Mesenchymal stem cell (in vitro differentiated cells and primary cell): Measurements from ENCODE around the gene RAB35.

ENCODE experiments used
- DNase-seq: peaks from one replicate; pipeline ENCODE4 v3.0.0-alpha.2; 2013
- H2AFZ ChIP-seq: one replicate; pipeline ENCODE4 v1.6.1; 2013; ENCODE audit warnings: low read depth, mild to moderate bottlenecking, control low read depth, inconsistent platforms, low read length, moderate library complexity
- H2AK5ac ChIP-seq: 2 replicates; pipeline ENCODE4 v1.6.1; 2013; ENCODE audit warnings: low read length, moderate library complexity, mild to moderate bottlenecking, inconsistent platforms; ENCODE audit not compliant: severe bottlenecking
- H2BK120ac ChIP-seq: one replicate; pipeline ENCODE4 v1.6.1; 2013; ENCODE audit warnings: low read depth, mild to moderate bottlenecking, inconsistent platforms, low read length, moderate library complexity
- H2BK12ac ChIP-seq, 2 experiments: one replicate each; pipeline ENCODE4 v1.6.1; 2013; ENCODE audit warnings: inconsistent platforms in 2 of 2, low read length in 2 of 2, mild to moderate bottlenecking in 2 of 2, moderate library complexity in 2 of 2, control low read depth in 1 of 2
- H2BK15ac ChIP-seq: one replicate; pipeline ENCODE4 v1.6.1; 2013; ENCODE audit warnings: mild to moderate bottlenecking, low read depth, inconsistent platforms; ENCODE audit not compliant: poor library complexity, severe bottlenecking
- H2BK5ac ChIP-seq: 2 replicates; pipeline ENCODE4 v1.6.1; 2013; ENCODE audit warnings: low read depth, mild to moderate bottlenecking, low read length, control low read depth, inconsistent platforms; ENCODE audit not compliant: poor library complexity, severe bottlenecking
- H3K14ac ChIP-seq, 2 experiments: one replicate each; pipeline ENCODE4 v1.6.1; 2013; ENCODE audit warnings: inconsistent platforms in 2 of 2, low read length in 2 of 2, control low read depth in 1 of 2, mild to moderate bottlenecking in 1 of 2, moderate library complexity in 1 of 2
- H3K18ac ChIP-seq, 2 experiments: one replicate each; pipeline ENCODE4 v1.6.1; 2013; ENCODE audit warnings: inconsistent platforms in 2 of 2, low read length in 2 of 2, control low read depth in 1 of 2, low read depth in 1 of 2, mild to moderate bottlenecking in 1 of 2
- H3K23ac ChIP-seq, 2 experiments: one replicate each; pipeline ENCODE4 v1.6.1; 2013; ENCODE audit warnings: inconsistent platforms in 2 of 2, low read length in 2 of 2, mild to moderate bottlenecking in 2 of 2, moderate library complexity in 2 of 2, control low read depth in 1 of 2
- H3K27ac ChIP-seq: 2 replicates; pipeline ENCODE4 v1.5.1; 2013; ENCODE audit warnings: mild to moderate bottlenecking, moderate library complexity, low read length, control low read depth, inconsistent platforms; ENCODE audit not compliant: poor library complexity, severe bottlenecking
- H3K27me3 ChIP-seq, 2 experiments: 2 replicates each; pipeline versions ENCODE4 v1.6.1 to v1.7.0; 2013; ENCODE audit warnings: low read length in 2 of 2, mild to moderate bottlenecking in 2 of 2, moderate library complexity in 2 of 2, control low read depth in 1 of 2, inconsistent platforms in 1 of 2; ENCODE audit not compliant: control insufficient read depth in 1 of 2, insufficient read depth in 1 of 2
- H3K36me3 ChIP-seq, 2 experiments: 2 replicates each; pipeline versions ENCODE4 v1.6.1 to v1.7.0; 2013; ENCODE audit warnings: low read length in 2 of 2, control low read depth in 1 of 2, inconsistent platforms in 1 of 2, low read depth in 1 of 2, mild to moderate bottlenecking in 1 of 2; ENCODE audit not compliant: insufficient read depth in 2 of 2, control insufficient read depth in 1 of 2
- H3K4ac ChIP-seq, 2 experiments: one replicate each; pipeline ENCODE4 v1.6.1; 2013; ENCODE audit warnings: inconsistent platforms in 2 of 2, low read length in 2 of 2, mild to moderate bottlenecking in 2 of 2, moderate library complexity in 2 of 2, control low read depth in 1 of 2, low read depth in 1 of 2
- H3K4me1 ChIP-seq: 2 replicates; pipeline ENCODE4 v1.6.1; 2013; ENCODE audit warnings: low read depth, low read length, control low read depth; ENCODE audit not compliant: control insufficient read depth, insufficient read depth
- H3K4me2 ChIP-seq: 2 replicates; pipeline ENCODE4 v1.6.1; 2013; ENCODE audit warnings: low read length, mild to moderate bottlenecking, inconsistent platforms; ENCODE audit not compliant: poor library complexity, severe bottlenecking
- H3K4me3 ChIP-seq, 2 experiments: 2 replicates each; pipeline versions ENCODE4 v1.5.1 to v1.7.0; 2013; ENCODE audit warnings: low read length in 2 of 2, mild to moderate bottlenecking in 2 of 2, control low read depth in 1 of 2, low read depth in 1 of 2; ENCODE audit not compliant: insufficient read depth in 1 of 2
- H3K79me1 ChIP-seq: replicated peaks from 2 replicates; pipeline ENCODE4 v1.6.1; 2013; ENCODE audit warnings: mild to moderate bottlenecking, control low read depth, low read length, inconsistent platforms; ENCODE audit not compliant: poor library complexity, severe bottlenecking
- H3K9ac ChIP-seq: 2 replicates; pipeline ENCODE4 v1.7.0; 2013; ENCODE audit warnings: mild to moderate bottlenecking, low read length, moderate library complexity
- H3K9me3 ChIP-seq: 2 replicates; pipeline ENCODE4 v1.7.0; 2013; ENCODE audit warnings: mild to moderate bottlenecking, low read length; ENCODE audit not compliant: control insufficient read depth
- H4K8ac ChIP-seq: one replicate; pipeline ENCODE4 v1.6.1; 2013; ENCODE audit warnings: inconsistent platforms, mild to moderate bottlenecking, low read length, moderate library complexity
- H4K91ac ChIP-seq: one replicate; pipeline ENCODE4 v1.6.1; 2013; ENCODE audit warnings: mild to moderate bottlenecking, low read length, inconsistent platforms
- WGBS: methylation state at CpG from one replicate; pipeline ENCODE4 v1.1.7; 2013; ENCODE audit warnings: mixed read lengths; 5-methylcytosine and 5-hydroxymethylcytosine counted together

The RAB35 gene

GRCh38 chr12:120066341-120066740, 50.2 kb downstream of the RAB35 start:
- H3K4ac ChIP-seq, result no peak overlapping the region
- no peak overlapping the region for H2AK5ac ChIP-seq
- 50% methylated on average over 2 of the region's 2 CpGs for WGBS
- H2BK5ac ChIP-seq, result no peak overlapping the region
- H2BK12ac ChIP-seq, result no peak overlapping the region
- no peaks in the 10 kb centered on the region for H3K9me3 ChIP-seq
- no peak overlapping the region for H2BK15ac ChIP-seq
- no peak overlapping the region for H2BK120ac ChIP-seq
- no peak for DNase-seq
- no peak overlapping the region for H4K91ac ChIP-seq
- no peaks in the 10 kb centered on the region for H3K36me3 ChIP-seq
- no peak overlapping the region for H3K4me2 ChIP-seq
- no peak overlapping the region for H2AFZ ChIP-seq
- H3K9ac ChIP-seq, result no peak overlapping the region
- H3K79me1 ChIP-seq, result no peaks in the 10 kb centered on the region
- H3K4me3 ChIP-seq, result no peak overlapping the region
- H4K8ac ChIP-seq, result no peak overlapping the region
- no peak overlapping the region for H3K23ac ChIP-seq
- no peak overlapping the region for H3K14ac ChIP-seq
- H3K4me1 ChIP-seq, result no peaks in the 10 kb centered on the region
- H3K18ac ChIP-seq, result no peak overlapping the region
- no peak overlapping the region for H3K27ac ChIP-seq
- H3K27me3 ChIP-seq, result peaks cover 56 to 62% of the 10 kb centered on the region in 2 experiments

DNA sequence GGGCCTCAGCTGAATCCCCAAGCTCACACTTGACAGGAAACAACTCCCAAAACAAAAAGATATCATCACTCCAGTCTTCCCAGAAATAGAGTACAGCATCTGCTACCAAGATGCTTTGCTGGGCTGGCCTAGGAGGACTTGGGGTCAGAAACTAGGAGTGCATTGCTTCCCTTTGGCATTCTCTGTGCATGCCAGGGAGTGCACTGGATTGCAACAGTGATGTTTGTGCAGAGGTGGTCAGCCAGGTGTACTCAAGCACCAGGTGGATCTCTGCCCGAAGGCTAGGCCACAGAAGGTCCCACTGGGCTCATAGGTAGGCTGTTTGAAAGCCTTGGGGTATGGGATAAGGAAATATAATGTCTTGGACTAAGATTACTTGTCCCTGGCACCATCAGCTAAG, 51.1 kb downstream of the RAB35 start:
- H3K79me1 ChIP-seq, result no peaks in the 10 kb centered on the region
- H3K4me2 ChIP-seq, result no peak overlapping the region
- no peak overlapping the region for H4K8ac ChIP-seq
- H3K27me3 ChIP-seq, result peaks cover 61 to 67% of the 10 kb centered on the region in 2 experiments
- no peak overlapping the region for H3K9ac ChIP-seq
- WGBS, result 52% methylated on average over 1 of the region's 1 CpG
- no peak overlapping the region for H4K91ac ChIP-seq
- no peak overlapping the region for H3K18ac ChIP-seq
- H3K27ac ChIP-seq, result no peak overlapping the region
- H3K23ac ChIP-seq, result no peak overlapping the region
- no peak overlapping the region for H2BK5ac ChIP-seq
- H2AK5ac ChIP-seq, result no peak overlapping the region
- H3K4ac ChIP-seq, result no peak overlapping the region
- no peak overlapping the region for H2BK120ac ChIP-seq
- no peaks in the 10 kb centered on the region for H3K9me3 ChIP-seq
- no peak overlapping the region for H2AFZ ChIP-seq
- no peaks in the 10 kb centered on the region for H3K36me3 ChIP-seq
- H3K4me1 ChIP-seq, result no peaks in the 10 kb centered on the region
- no peak overlapping the region for H2BK15ac ChIP-seq
- H3K14ac ChIP-seq, result no peak overlapping the region
- H3K4me3 ChIP-seq, result no peak overlapping the region
- DNase-seq, result no peak
- H2BK12ac ChIP-seq, result no peak overlapping the region

- Histone ChIP-seq H2AK5ac (no peak overlapping the region), H2BK120ac (no peak overlapping the region), H3K79me1 (no peaks in the 10 kb centered on the region), H3K4me3 (no peak overlapping the region), H3K4me2 (no peak overlapping the region), H3K9ac (no peak overlapping the region), H3K23ac (no peak overlapping the region), H4K8ac (no peak overlapping the region), H3K18ac (no peak overlapping the region), H3K4me1 (no peaks in the 10 kb centered on the region), H2BK12ac (no peak overlapping the region), H2BK15ac (no peak overlapping the region), H3K9me3 (no peaks in the 10 kb centered on the region), H2BK5ac (no peak overlapping the region), H3K27me3 (peaks cover 52 to 69% of the 10 kb centered on the region in 2 experiments), H2AFZ (no peak overlapping the region), H3K27ac (no peak overlapping the region), H3K4ac (no peak overlapping the region), H4K91ac (no peak overlapping the region), H3K14ac (no peak overlapping the region), H3K36me3 (no peaks in the 10 kb centered on the region)
- no peak for DNase-seq
- 76% methylated on average over 16 of the region's 16 CpGs for WGBS
Measured at GRCh38 chr12:120064054-120064940, 52.3 kb downstream of the RAB35 start.

DNA sequence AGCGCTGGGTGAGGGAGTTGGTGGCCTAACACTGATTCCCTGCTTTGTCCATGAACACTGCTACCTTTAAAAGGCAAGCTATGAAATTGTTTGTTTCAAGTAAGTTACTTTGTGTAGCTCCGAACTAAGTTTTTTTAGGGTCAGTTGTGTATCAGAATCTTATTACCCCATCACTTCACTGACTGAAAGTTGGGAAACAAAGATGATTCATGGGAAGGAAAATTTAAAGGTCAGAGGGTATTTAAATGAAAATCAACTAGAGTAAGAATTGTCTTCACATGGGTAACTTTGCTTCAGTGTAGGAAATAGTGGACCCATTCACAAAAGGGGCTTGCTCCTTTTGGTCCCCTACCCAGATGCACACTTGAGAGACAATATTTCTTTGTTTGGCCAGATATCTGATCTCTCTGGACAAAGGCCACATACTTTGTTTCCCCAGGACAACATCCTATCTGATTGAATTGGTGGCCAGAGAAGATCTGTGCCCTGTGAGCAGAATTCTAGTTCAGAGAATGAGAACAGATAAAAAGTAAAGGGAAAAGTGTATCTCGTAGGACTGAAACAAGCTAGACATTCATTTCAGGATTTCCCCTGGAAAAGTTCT, 53.5 kb downstream of the RAB35 start:
- WGBS, result 85% methylated on average over 3 of the region's 3 CpGs
- Histone ChIP-seq H2BK120ac (no peak overlapping the region), H3K4me2 (no peak overlapping the region), H4K8ac (no peak overlapping the region), H3K14ac (no peak overlapping the region), H3K18ac (no peak overlapping the region), H3K36me3 (no peaks in the 10 kb centered on the region), H3K27ac (no peak overlapping the region), H3K23ac (no peak overlapping the region), H3K27me3 (peaks cover 49 to 59% of the 10 kb centered on the region in 2 experiments), H3K4me1 (no peaks in the 10 kb centered on the region), H2BK15ac (no peak overlapping the region), H3K4me3 (no peak overlapping the region), H2BK5ac (no peak overlapping the region), H2AFZ (no peak overlapping the region), H4K91ac (no peak overlapping the region), H2AK5ac (no peak overlapping the region), H3K79me1 (no peaks in the 10 kb centered on the region), H3K9me3 (no peaks in the 10 kb centered on the region), H3K4ac (no peak overlapping the region), H3K9ac (no peak overlapping the region), H2BK12ac (no peak overlapping the region)
- DNase-seq, result no peak
